Smooth muscle cell (in vitro differentiated cells): ENCODE results near the gene CDC20. TPM values are rescaled to one million over a fixed set of nuclear protein-coding genes. Genes with fewer than 3 reads are reported as not detected.

Source experiments
- DNase-seq: peaks from one replicate; lab custom pipeline; 2025; ENCODE audit not compliant: unreplicated experiment; lab: John Stamatoyannopoulos, UW
- H2AFZ ChIP-seq: fragments of 200-600 bp; sonication (generic); 2 replicates; pipeline ENCODE4 v1.6.0; 2016; ENCODE audit warnings: antibody characterized with exemption, low read depth, mild to moderate bottlenecking
- H3F3A ChIP-seq: fragments of 200-600 bp; sonication (generic); 2 replicates; pipeline ENCODE4 v1.6.0; 2017; ENCODE audit warnings: antibody characterized with exemption, low read depth
- H3K27ac ChIP-seq: fragments of 200-600 bp; sonication (generic); 2 replicates; pipeline ENCODE4 v1.5.1; 2016; ENCODE audit warnings: low read depth, mild to moderate bottlenecking
- H3K27me3 ChIP-seq: fragments of 200-600 bp; sonication (generic); 2 replicates; pipeline ENCODE4 v1.6.1; 2016; ENCODE audit warnings: low read depth, mild to moderate bottlenecking
- H3K36me3 ChIP-seq: fragments of 200-600 bp; sonication (generic); 2 replicates; pipeline ENCODE4 v1.5.1; 2016; ENCODE audit warnings: low read depth
- H3K4me1 ChIP-seq: fragments of 200-600 bp; sonication (generic); 2 replicates; pipeline ENCODE4 v1.5.1; 2016; ENCODE audit warnings: low read depth
- H3K4me2 ChIP-seq: fragments of 200-600 bp; sonication (generic); 2 replicates; pipeline ENCODE4 v1.6.0; 2016; ENCODE audit warnings: mild to moderate bottlenecking
- H3K4me3 ChIP-seq: fragments of 200-600 bp; sonication (generic); 2 replicates; pipeline ENCODE4 v1.5.1; 2016; ENCODE audit warnings: mild to moderate bottlenecking
- H3K79me2 ChIP-seq: fragments of 200-600 bp; sonication (generic); 2 replicates; pipeline ENCODE4 v1.6.0; 2016; ENCODE audit warnings: low read depth, mild to moderate bottlenecking
- H3K9ac ChIP-seq: fragments of 200-600 bp; sonication (generic); 2 replicates; pipeline ENCODE4 v1.6.0; 2016; ENCODE audit warnings: low read depth
- H3K9me3 ChIP-seq: fragments of 200-600 bp; sonication (generic); replicated peaks from 2 replicates; pipeline ENCODE4 v1.5.1; 2016; ENCODE audit warnings: low read depth
- H4K20me1 ChIP-seq: fragments of 200-600 bp; sonication (generic); 2 replicates; pipeline ENCODE4 v1.6.0; 2016; ENCODE audit warnings: low read depth
- CTCF ChIP-seq: fragments of 200-600 bp; sonication (generic); IDR thresholded peaks from 2 replicates; pipeline ENCODE4 v1.5.1; 2017; ENCODE audit warnings: borderline replicate concordance, mild to moderate bottlenecking, antibody characterized with exemption; ENCODE audit not compliant: insufficient read depth, poor library complexity, severe bottlenecking
- WGBS: methylation state at CpG from one replicate; pipeline ENCODE4 v1.1.7; 2016; ENCODE audit warnings: low lambda C conversion rate; 5-methylcytosine and 5-hydroxymethylcytosine counted together
- polyA plus RNA-seq: library from polyadenylated mRNA; unstranded; fragments of >200 nt; fragmentation: Nextera tagmentation; extraction: Ambion mirVana; gene quantifications from 2 replicates; pipeline ENCODE4 v1.2.1, GENCODE V29; 2016
- total RNA-seq: library from RNA; depleted of rRNA; stranded (reverse); fragments of >200 nt; gene quantifications from 2 replicates; pipeline ENCODE4 v1.2.3, GENCODE V29; 2014

Gene CDC20
- total and polyA plus RNA-seq, 2 experiments from 2014 or later: 17.4 to 18.7 TPM

DNA sequence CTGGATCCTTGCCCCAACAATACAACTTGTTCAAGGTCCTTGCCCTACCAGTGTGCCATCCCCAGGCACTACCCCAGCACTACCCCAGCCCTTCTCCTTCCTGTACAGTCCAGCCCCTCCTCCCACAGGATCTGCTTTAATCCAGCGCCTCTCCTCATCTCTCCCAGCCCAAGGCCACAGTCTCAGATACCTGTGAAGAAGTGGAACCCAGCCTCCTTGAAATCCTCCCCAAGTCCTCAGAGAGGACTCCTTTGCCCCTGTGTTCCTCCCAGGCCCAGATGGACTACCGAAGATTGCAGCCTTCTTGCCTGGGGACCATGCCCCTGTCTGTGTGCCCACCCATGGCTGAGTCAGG, 6.5 kb upstream of the CDC20 start:
- H3K4me2 ChIP-seq: no peak overlapping the region
- H2AFZ ChIP-seq: no peak overlapping the region
- no peak overlapping the region for H3K27ac ChIP-seq
- no peak overlapping the region for H3K9ac ChIP-seq
- H3K79me2 ChIP-seq: no peaks in the 10 kb centered on the region
- peaks cover 5% of the 10 kb centered on the region for H3F3A ChIP-seq
- H3K9me3 ChIP-seq: no peaks in the 10 kb centered on the region
- no peak for DNase-seq
- H3K4me1 ChIP-seq: peaks cover 13% of the 10 kb centered on the region
- 88% methylated on average over 2 of the region's 2 CpGs for WGBS
- H4K20me1 ChIP-seq: no peaks in the 10 kb centered on the region
- H3K36me3 ChIP-seq: no peaks in the 10 kb centered on the region
- H3K27me3 ChIP-seq: no peaks in the 10 kb centered on the region
- H3K4me3 ChIP-seq: no peak overlapping the region
- no peak for TF ChIP-seq CTCF

DNA sequence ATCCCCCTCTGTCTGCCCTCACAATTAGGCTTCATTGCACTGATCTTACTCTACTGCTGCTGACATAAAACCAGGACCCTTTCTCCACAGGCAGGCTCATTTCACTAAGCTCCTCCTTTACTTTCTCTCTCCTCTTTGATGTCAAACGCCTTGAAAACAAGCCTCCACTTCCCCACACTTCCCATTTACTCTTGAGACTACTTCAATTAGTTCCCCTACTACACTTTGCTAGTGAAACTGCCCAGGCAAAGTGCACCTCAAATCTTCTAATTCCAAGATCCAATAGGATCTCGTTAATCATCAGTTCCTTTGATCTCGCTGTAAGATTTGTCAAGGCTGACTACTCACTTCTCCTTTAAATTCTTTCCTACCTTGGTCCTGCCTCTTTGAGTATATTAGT, 5.9 kb upstream of the CDC20 start:
- Histone ChIP-seq H3K27me3 (no peaks in the 10 kb centered on the region), H4K20me1 (no peaks in the 10 kb centered on the region), H3K4me3 (no peak overlapping the region), H3K36me3 (no peaks in the 10 kb centered on the region), H3K4me2 (no peak overlapping the region), H3K4me1 (peaks cover 13% of the 10 kb centered on the region), H3K27ac (no peak overlapping the region), H3F3A (peaks cover 1% of the 10 kb centered on the region), H3K9ac (no peak overlapping the region), H2AFZ (no peak overlapping the region), H3K79me2 (no peaks in the 10 kb centered on the region), H3K9me3 (no peaks in the 10 kb centered on the region)
- WGBS: 79% methylated on average over 3 of the region's 3 CpGs
- DNase-seq: no peak
- no peak for TF ChIP-seq CTCF

DNA sequence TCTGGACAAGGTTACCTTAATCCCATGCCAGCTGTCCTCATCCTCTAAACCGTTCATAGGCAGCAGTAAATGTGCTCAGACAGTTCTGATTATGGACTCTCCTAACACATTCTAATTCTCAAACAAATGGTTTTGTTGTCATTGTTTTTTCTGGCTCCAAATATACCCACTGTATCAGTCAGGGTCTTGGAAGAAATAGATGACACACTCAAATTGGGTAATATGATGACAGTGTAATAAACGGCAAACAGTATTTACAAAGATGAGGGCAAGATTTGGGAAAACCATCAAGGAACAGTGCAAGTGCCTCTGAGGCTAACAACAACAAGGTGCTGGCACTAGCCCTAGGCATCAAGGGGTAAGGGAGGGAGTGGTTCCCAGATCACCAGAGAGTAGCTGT, 4.3 kb upstream of the CDC20 start:
- Histone ChIP-seq H3K9ac (no peak overlapping the region), H3K27ac (no peak overlapping the region), H3K4me3 (no peak overlapping the region), H4K20me1 (no peaks in the 10 kb centered on the region), H2AFZ (no peak overlapping the region), H3K36me3 (no peaks in the 10 kb centered on the region), H3K4me2 (no peak overlapping the region), H3F3A (no peaks in the 10 kb centered on the region), H3K27me3 (no peaks in the 10 kb centered on the region), H3K9me3 (no peaks in the 10 kb centered on the region), H3K4me1 (peaks cover 10% of the 10 kb centered on the region), H3K79me2 (no peaks in the 10 kb centered on the region)
- 84% methylated on average over 2 of the region's 2 CpGs for WGBS
- TF ChIP-seq CTCF: no peak
- DNase-seq: no peak

DNA sequence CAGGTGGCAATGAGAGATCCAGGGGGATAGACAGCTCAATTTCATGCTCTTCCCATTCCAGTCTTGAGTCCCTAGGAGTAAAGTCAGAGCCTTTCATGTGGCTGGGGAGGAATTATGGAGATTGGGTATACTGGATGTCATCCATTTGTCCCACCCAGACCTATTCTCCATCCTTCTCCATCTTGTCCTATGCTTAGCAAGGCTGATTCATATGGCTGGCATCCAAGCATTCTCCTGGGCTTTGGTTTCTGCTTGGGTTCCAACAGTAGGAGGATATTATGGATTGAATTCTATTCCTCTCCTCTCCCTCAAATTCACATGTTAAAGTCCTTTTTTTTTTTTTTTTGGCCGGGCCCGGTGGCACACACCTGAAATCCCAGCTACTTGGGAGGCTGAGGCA, 3.8 kb upstream of the CDC20 start:
- Histone ChIP-seq H3F3A (no peaks in the 10 kb centered on the region), H3K4me3 (no peak overlapping the region), H3K4me2 (no peak overlapping the region), H4K20me1 (no peaks in the 10 kb centered on the region), H3K27me3 (no peaks in the 10 kb centered on the region), H2AFZ (no peak overlapping the region), H3K9ac (no peak overlapping the region), H3K36me3 (no peaks in the 10 kb centered on the region), H3K79me2 (no peaks in the 10 kb centered on the region), H3K4me1 (peaks cover 5% of the 10 kb centered on the region), H3K9me3 (no peaks in the 10 kb centered on the region), H3K27ac (no peak overlapping the region)
- no peak for DNase-seq
- WGBS: 94% methylated on average over 2 of the region's 2 CpGs
- TF ChIP-seq CTCF: no peak
